ENCODE data around the gene AIPL1. TPM values are rescaled to one million over a fixed set of nuclear protein-coding genes. Genes with fewer than 3 reads are reported as not detected.
"Not testable (repeated sequence)": the region's sequence is repeated elsewhere in the genome, so short reads cannot be mapped to it uniquely, and the experiment has no call there.

AIPL1 gene
- not detected for polyA plus RNA-seq (ENCODE audit: insufficient read length in 12 of 12)
- long read RNA-seq, donor 1, result 0 reads
- long read RNA-seq, donor 2, result 0 reads
- long read RNA-seq, donor 3, result 0 reads
- long read RNA-seq, donor 4, result 0 reads
- long read RNA-seq, donor 5, result 0 reads
- long read RNA-seq, donor 6, result 0 reads
- long read RNA-seq, donor 7, result 0 reads
- long read RNA-seq, donor 8, result 0 reads
- long read RNA-seq, donor 9, result 0 reads
- long read RNA-seq, donor 10, result 0 reads
- long read RNA-seq, donor 11, result 0 reads

- no peak for DNase-seq
Observed at GRCh38 chr17:6435051-6435450, at the start of gene AIPL1. Gene AIPL1 (minus strand): TSS chr17:6435121. CDS start chr17:6435104, 17 bp downstream.

- DNase-seq, result no peak
Observed at GRCh38 chr17:6483507-6483906, 48.6 kb upstream of the AIPL1 start.

- DNase-seq, result not testable (repeated sequence)
Observed at GRCh38 chr17:6482796-6483195, 47.9 kb upstream of the AIPL1 start.

- DNase-seq, result no peak
Observed at GRCh38 chr17:6482105-6482455, 47.2 kb upstream of the AIPL1 start.

GRCh38 chr17:6480303-6480675, 45.4 kb upstream of the AIPL1 start:
- no peak for DNase-seq

GRCh38 chr17:6479622-6480302, 44.8 kb upstream of the AIPL1 start:
- no peak for DNase-seq

GRCh38 chr17:6478486-6478885, 43.6 kb upstream of the AIPL1 start:
- DNase-seq, result no peak

GRCh38 chr17:6477831-6478383, 43.0 kb upstream of the AIPL1 start:
- no peak for DNase-seq

- DNase-seq, result no peak
Observed at GRCh38 chr17:6476810-6477179, 41.9 kb upstream of the AIPL1 start.

- DNase-seq, result no peak
Observed at GRCh38 chr17:6476076-6476809, 41.3 kb upstream of the AIPL1 start.

- no peak for DNase-seq
Observed at GRCh38 chr17:6475411-6475810, 40.5 kb upstream of the AIPL1 start.

GRCh38 chr17:6474906-6475305, 40.0 kb upstream of the AIPL1 start:
- no peak for DNase-seq

- DNase-seq, result no peak
Observed at GRCh38 chr17:6474376-6474775, 39.5 kb upstream of the AIPL1 start.

GRCh38 chr17:6473128-6473767, 38.3 kb upstream of the AIPL1 start:
- peak; percentile 74 for DNase-seq

- no peak for DNase-seq
Observed at GRCh38 chr17:6472517-6472916, 37.6 kb upstream of the AIPL1 start.

GRCh38 chr17:6471531-6472465, 36.9 kb upstream of the AIPL1 start:
- no peak for DNase-seq

- DNase-seq, result no peak
Observed at GRCh38 chr17:6470751-6471521, 36.0 kb upstream of the AIPL1 start.

- no peak for DNase-seq
Observed at GRCh38 chr17:6470146-6470718, 35.3 kb upstream of the AIPL1 start.

GRCh38 chr17:6468051-6468790, 33.3 kb upstream of the AIPL1 start:
- DNase-seq, result no peak
